Heart left ventricle (tissue), 16 donors: Measurements from ENCODE around the gene ACAN. TPM values are rescaled to one million over a fixed set of nuclear protein-coding genes. Genes with fewer than 3 reads are reported as not detected.

ENCODE experiments used
- ATAC-seq, 4 donors: fragments of 200-7000 bp; cut with Tn5 transposase; one replicate each; pipeline ENCODE4 v1.9.1; 2020 to 2022; ENCODE audit warnings: moderate library complexity in 4 of 4, mild to moderate bottlenecking in 3 of 4, moderate number of reproducible peaks in 1 of 4
- DNase-seq, 5 donors: peaks; one replicate each; pipeline ENCODE4 v3.0.0-alpha.2; 2020
- H3K27ac ChIP-seq, 12 donors: fragments of 200-600 bp; sonication (generic) in 4 of 12; one replicate each; pipeline versions ENCODE4 v1.5.0 to v1.8.0; 2016 to 2022; ENCODE audit warnings: mild to moderate bottlenecking in 2 of 12
- H3K27me3 ChIP-seq, 9 donors: fragments of 200-600 bp; sonication (generic) in 2 of 9; one replicate each; pipeline versions ENCODE4 v1.5.1 to v1.8.0; 2016 to 2022; ENCODE audit warnings: mild to moderate bottlenecking in 3 of 9
- H3K36me3 ChIP-seq, 9 donors: fragments of 200-600 bp; sonication (generic) in 2 of 9; one replicate each; pipeline versions ENCODE4 v1.5.0 to v1.8.0; 2018 to 2022; ENCODE audit warnings: mild to moderate bottlenecking in 2 of 9
- H3K4me1 ChIP-seq, 12 donors: fragments of 200-600 bp; sonication (generic) in 4 of 12; one replicate each; pipeline versions ENCODE4 v1.5.0 to v1.8.0; 2016 to 2022; ENCODE audit warnings: mild to moderate bottlenecking in 3 of 12
- H3K4me3 ChIP-seq, 12 donors: fragments of 200-600 bp; sonication (generic) in 4 of 12; one replicate each; pipeline versions ENCODE4 v1.5.0 to v1.8.0; 2017 to 2022; ENCODE audit warnings: mild to moderate bottlenecking in 9 of 12, moderate library complexity in 4 of 12
- H3K9me3 ChIP-seq, 12 donors: fragments of 200-600 bp; sonication (generic) in 4 of 12; one replicate each; pipeline versions ENCODE4 v1.5.0 to v1.8.0; 2016 to 2022; ENCODE audit warnings: mild to moderate bottlenecking in 1 of 12
- CTCF ChIP-seq, 12 donors: fragments of 200-600 bp; sonication (generic) in 4 of 12; IDR thresholded peaks; one replicate each; pipeline versions ENCODE4 v1.5.0 to v1.8.0; 2018 to 2022; ENCODE audit warnings: antibody characterized with exemption in 12 of 12, mild to moderate bottlenecking in 5 of 12
- POLR2A ChIP-seq, 2 donors: fragments of 450-650 bp; IDR thresholded peaks; one replicate each; pipeline ENCODE4 v1.6.1; 2017; ENCODE audit warnings: antibody characterized with exemption in 2 of 2, mild to moderate bottlenecking in 2 of 2, moderate library complexity in 2 of 2
- WGBS, 4 donors: extraction: QIAGEN DNeasy Blood & Tissue Kit in 2 of 4; methylation state at CpG; one replicate each; pipeline versions ENCODE4 v1.1.5 to v1.1.7; 2013 to 2018; 5-methylcytosine and 5-hydroxymethylcytosine counted together
- intact Hi-C, 10 donors: fragments of 100-400 bp; cut with DNase I; formaldehyde crosslinking; loops; one replicate each; pipeline versions ENCODE4 v1.11.1 to v1.14.2; 2022
- polyA plus RNA-seq, 2 donors: library from polyadenylated mRNA; stranded (reverse); fragments of 200-250 nt; gene quantifications; one replicate each; pipeline ENCODE4 v1.2.3, GENCODE V29; 2013
- total RNA-seq, 9 donors: library from RNA; depleted of rRNA in 2 of 9; stranded (reverse); fragments of >200 nt in 2 of 9; fragmentation: NEBNext Ultra II Directional in 3 of 9; extraction: Animal tissue kit (Norgen Biotek cat#: 25700) in 3 of 9; gene quantifications; one replicate each; pipeline versions ENCODE4 v1.1.0 to v1.2.4, GENCODE V29; 2016 to 2023
- donor health status: ischemic (EF 13 %, LVEDD 7.1; RV severe dilation, severe dysfunction).
- donor health status: healthy with polysubstance abuse.
- donor health status: DM: no; HTN: yes; CAD: no.
- donor health status: DM: no; HTN: no; CAD: no.
- donor health status: ischemic (EF 25% LVEDD 6.9; RV normal size, moderate dysfunction).
- donor health status: ischemic (EF 25% LVEDD 5.7; RV mildly dilated, moderate dysfunction).
- donor health status: healthy.
- donor health status: DM: yes; HTN: yes; CAD: no.
- donor health status: ischemic (EF 35%, LVEDD 5.7; RV mildly dilated, moderate dysfunction).
- donor health status: nonischemic (EF 11% LVEDD 7.7; RV severe dilation, severe dysfunction).
- donor health status: DM: yes; HTN: yes; CAD: no.
- donor health status: PGD.
- donor health status: ischemic (EF 29% LVEDD 5.4; RV normal size, mild dysfunction).
- donor health status: nonischemic (EF 23%, LVEDD 6.1; RV moderate dilation, normal function).

The ACAN gene
- total and polyA plus RNA-seq, 11 donors = 0.02 to 1.2 (median 0.17) TPM; not detected in 1

GRCh38 chr15:88902221-88902835, 99.1 kb downstream of the ACAN start:
- Histone ChIP-seq H3K36me3 (peaks cover 0 to 83% (median 63%) of the 10 kb centered on the region in 9 donors), H3K9me3 (no peaks in the 10 kb centered on the region), H3K4me1 (peaks cover 5 to 73% (median 44%) of the 10 kb centered on the region in 12 donors), H3K27ac (no peak overlapping the region), H3K27me3 (no peaks in the 10 kb centered on the region), H3K4me3 (no peak overlapping the region)
- TF ChIP-seq POLR2A (IDR thresholded peaks at IDR 0.05) (no peak), CTCF (IDR thresholded peaks at IDR 0.05) (no peak)
- ATAC-seq (no peak), DNase-seq (no peak)
- intact Hi-C loops = loop anchor here in 4 of 10 donors (5.0 to 10.0 kb wide), 3 partner anchors 100 to 272 kb away; no protein-coding TSS in a partner anchor
- 46 to 81% (median 68%) methylated on average over 5 to 6 of the region's 6 CpGs for WGBS, 4 donors

GRCh38 chr15:88902846-88903245, 99.6 kb downstream of the ACAN start:
- ATAC-seq = no peak
- no peak for DNase-seq
- WGBS, 4 donors = 64 to 100% (median 85%) methylated on average over 1 to 2 of the region's 2 CpGs
- peaks cover 0 to 88% (median 67%) of the 10 kb centered on the region in 9 donors for H3K36me3 ChIP-seq
- H3K4me1 ChIP-seq = peaks cover 1 to 73% (median 44%) of the 10 kb centered on the region in 12 donors
- TF ChIP-seq CTCF (IDR thresholded peaks at IDR 0.05) (no peak), POLR2A (IDR thresholded peaks at IDR 0.05) (no peak)
- H3K27me3 ChIP-seq = no peaks in the 10 kb centered on the region
- H3K27ac ChIP-seq = no peak overlapping the region
- no peak overlapping the region for H3K4me3 ChIP-seq
- intact Hi-C loops = loop anchor here in 4 of 10 donors (5.0 to 10.0 kb wide), 3 partner anchors 99 to 272 kb away; no protein-coding TSS in a partner anchor
- no peaks in the 10 kb centered on the region for H3K9me3 ChIP-seq

- no peak for DNase-seq
- TF ChIP-seq POLR2A (IDR thresholded peaks at IDR 0.05) (no peak), CTCF (IDR thresholded peaks at IDR 0.05) (no peak)
- intact Hi-C loops = loop anchor here (1.0 to 10.0 kb wide), 10 partner anchors 98 to 275 kb away; no protein-coding TSS in a partner anchor
- ATAC-seq = no peak
- Histone ChIP-seq H3K4me3 (no peak overlapping the region), H3K27me3 (no peaks in the 10 kb centered on the region), H3K27ac (peak overlapping the region in 8 of 12 donors; percentile 20 to 68 (median 42)), H3K9me3 (no peaks in the 10 kb centered on the region), H3K4me1 (peaks cover 3 to 73% (median 55%) of the 10 kb centered on the region in 12 donors), H3K36me3 (peaks cover 0 to 93% (median 75%) of the 10 kb centered on the region in 9 donors)
- 50 to 84% (median 59%) methylated on average over 2 of the region's 2 CpGs for WGBS, 4 donors
These were observed 101.0 kb downstream of the ACAN start for GRCh38 chr15:88904257-88904623.

GRCh38 chr15:88904624-88905327, 101.5 kb downstream of the ACAN start:
- DNase-seq (peak; percentile 75 to 90 (median 81)), ATAC-seq (peak; percentile 48 to 73 (median 69))
- intact Hi-C loops = loop anchor here (1.0 to 10.0 kb wide), 12 partner anchors 98 to 278 kb away; no protein-coding TSS in a partner anchor
- Histone ChIP-seq H3K9me3 (no peaks in the 10 kb centered on the region), H3K4me1 (peaks cover 3 to 77% (median 60%) of the 10 kb centered on the region in 12 donors), H3K27ac (peak overlapping the region in 10 of 12 donors; percentile 22 to 68 (median 44)), H3K27me3 (no peaks in the 10 kb centered on the region), H3K36me3 (peaks cover 0 to 92% (median 75%) of the 10 kb centered on the region in 9 donors), H3K4me3 (no peak overlapping the region)
- 19 to 32% (median 23%) methylated on average over 8 to 10 of the region's 10 CpGs for WGBS, 4 donors
- TF ChIP-seq CTCF (IDR thresholded peaks at IDR 0.05) (peak; percentile 97 to 100 (median 99)), POLR2A (IDR thresholded peaks at IDR 0.05) (peak in 1 of 2 donors; percentile 23)
